Aorta (tissue), 5 donors: ENCODE measurements around the gene NTRK3. TPM values are rescaled to one million over a fixed set of nuclear protein-coding genes. Genes with fewer than 3 reads are reported as not detected.

Experiments used
- ATAC-seq: fragments of 200-7000 bp; cut with Tn5 transposase; one replicate; pipeline ENCODE4 v1.9.1; 2022; ENCODE audit warnings: moderate library complexity; ENCODE audit not compliant: low FRiP score
- DNase-seq, 2 donors: peaks; one replicate each; pipeline ENCODE4 v3.0.0-alpha.2; 2020
- H3K27ac ChIP-seq, 2 donors: one replicate each; pipeline ENCODE4 v1.5.1; 2013; ENCODE audit warnings: low read length in 2 of 2, mild to moderate bottlenecking in 2 of 2, moderate library complexity in 2 of 2, control low read depth in 1 of 2, inconsistent platforms in 1 of 2, low read depth in 1 of 2
- H3K27me3 ChIP-seq, 2 donors: one replicate each; pipeline ENCODE4 v1.6.1; 2013; ENCODE audit warnings: control low read depth in 1 of 2, low read length in 1 of 2, mild to moderate bottlenecking in 1 of 2, moderate library complexity in 1 of 2; ENCODE audit not compliant: insufficient read depth in 2 of 2, control insufficient read depth in 1 of 2
- H3K36me3 ChIP-seq, 2 donors: one replicate each; pipeline ENCODE4 v1.6.1; 2013; ENCODE audit warnings: control low read depth in 1 of 2, low read length in 1 of 2, mild to moderate bottlenecking in 1 of 2; ENCODE audit not compliant: insufficient read depth in 2 of 2, control insufficient read depth in 1 of 2
- H3K4me1 ChIP-seq, 2 donors: one replicate each; pipeline ENCODE4 v1.6.1; 2013; ENCODE audit warnings: low read length in 2 of 2, control low read depth in 1 of 2, mild to moderate bottlenecking in 1 of 2, moderate library complexity in 1 of 2; ENCODE audit not compliant: insufficient read depth in 2 of 2, control insufficient read depth in 1 of 2
- H3K4me3 ChIP-seq, 2 donors: one replicate each; pipeline ENCODE4 v1.5.1; 2013; ENCODE audit warnings: low read length in 2 of 2, control low read depth in 1 of 2, mild to moderate bottlenecking in 1 of 2
- H3K9me3 ChIP-seq: one replicate; pipeline ENCODE4 v1.6.1; 2013; ENCODE audit warnings: mild to moderate bottlenecking, low read length; ENCODE audit not compliant: control insufficient read depth
- WGBS, 2 donors: extraction: QIAGEN DNeasy Blood & Tissue Kit; methylation state at CpG; one replicate each; pipeline ENCODE4 v1.1.7; 2013; 5-methylcytosine and 5-hydroxymethylcytosine counted together
- intact Hi-C, 2 donors: fragments of 100-400 bp; cut with DNase I; formaldehyde crosslinking; loops; one replicate each; pipeline versions ENCODE4 v1.14.2 to v1.15.0; 2022
- polyA plus RNA-seq, 2 donors: library from polyadenylated mRNA; stranded (reverse); fragments of 200-250 nt; gene quantifications; one replicate each; pipeline ENCODE4 v1.2.3, GENCODE V29; 2013
- total RNA-seq, 2 donors: library from RNA; stranded (reverse); fragmentation: NEBNext Ultra II Directional; extraction: Animal tissue kit (Norgen Biotek cat#: 25700); gene quantifications; one replicate each; pipeline ENCODE4 v1.2.1, GENCODE V29; 2021
- donor health status: healthy with polysubstance abuse.
- donor health status: Bipolar disorder and iron deficiency.
- donor health status: DM: no; HTN: no; CAD: no.
- donor health status: DM: no; HTN: no; CAD: no.
- donor health status: DM: yes; HTN: yes; CAD: no.

NTRK3 gene
- total and polyA plus RNA-seq, 4 donors = 8.9 to 84.0 (median 79.6) TPM

GRCh38 chr15:88231909-88232644 lies 24.5 kb downstream of the NTRK3 start:
- Histone ChIP-seq H3K27ac (no peak overlapping the region), H3K4me1 (no peaks in the 10 kb centered on the region), H3K36me3 (no peaks in the 10 kb centered on the region), H3K27me3 (no peaks in the 10 kb centered on the region), H3K9me3 (no peaks in the 10 kb centered on the region), H3K4me3 (no peak overlapping the region)
- WGBS, 2 donors = 87 to 88% methylated on average over 6 of the region's 6 CpGs
- no peak for ATAC-seq
- DNase-seq = peak in 1 of 2 donors; percentile 15
- intact Hi-C loops = no loop called here

- intact Hi-C loops = no loop called here
- no peak overlapping the region for H3K27ac ChIP-seq
- no peaks in the 10 kb centered on the region for H3K36me3 ChIP-seq
- no peaks in the 10 kb centered on the region for H3K4me1 ChIP-seq
- no peaks in the 10 kb centered on the region for H3K9me3 ChIP-seq
- 19 to 32% methylated on average over 2 of the region's 2 CpGs for WGBS, 2 donors
- no peak overlapping the region for H3K4me3 ChIP-seq
- no peaks in the 10 kb centered on the region for H3K27me3 ChIP-seq
- ATAC-seq = no peak
- DNase-seq = no peak
These were observed 25.7 kb downstream of the NTRK3 start for GRCh38 chr15:88230823-88231222.

GRCh38 chr15:88225461-88225860 lies 31.1 kb downstream of the NTRK3 start:
- H3K36me3 ChIP-seq = no peaks in the 10 kb centered on the region
- no peaks in the 10 kb centered on the region for H3K27me3 ChIP-seq
- H3K9me3 ChIP-seq = no peaks in the 10 kb centered on the region
- WGBS, 2 donors = 61 to 70% methylated on average over 5 of the region's 5 CpGs
- no peak overlapping the region for H3K4me3 ChIP-seq
- no peak overlapping the region for H3K27ac ChIP-seq
- no peaks in the 10 kb centered on the region for H3K4me1 ChIP-seq
- intact Hi-C loops = no loop called here
- ATAC-seq (no peak), DNase-seq (no peak)

GRCh38 chr15:88223084-88223483 lies 33.5 kb downstream of the NTRK3 start:
- intact Hi-C loops = no loop called here
- no peak for ATAC-seq
- WGBS, 2 donors = 63 to 65% methylated on average over 14 of the region's 14 CpGs

GRCh38 chr15:88221836-88222235 lies 34.7 kb downstream of the NTRK3 start:
- intact Hi-C loops = no loop called here
- Histone ChIP-seq H3K4me1 (peaks cover 0 to 5% of the 10 kb centered on the region in 2 donors), H3K9me3 (no peaks in the 10 kb centered on the region), H3K27ac (no peak overlapping the region), H3K36me3 (no peaks in the 10 kb centered on the region), H3K27me3 (no peaks in the 10 kb centered on the region), H3K4me3 (no peak overlapping the region)
- 51 to 52% methylated on average over 6 of the region's 6 CpGs for WGBS, 2 donors
- peak in 1 of 2 donors; percentile 10 for DNase-seq
- no peak for ATAC-seq

More at GRCh38 chr15:88223084-88223483, 33.5 kb downstream of the NTRK3 start:
- peaks cover 0 to 5% of the 10 kb centered on the region in 2 donors for H3K4me1 ChIP-seq
- DNase-seq = peak; percentile 19 to 73
- no peaks in the 10 kb centered on the region for H3K36me3 ChIP-seq
- no peak overlapping the region for H3K4me3 ChIP-seq
- no peaks in the 10 kb centered on the region for H3K9me3 ChIP-seq
- no peak overlapping the region for H3K27ac ChIP-seq
- H3K27me3 ChIP-seq = no peaks in the 10 kb centered on the region

- ATAC-seq = no peak
- Histone ChIP-seq H3K9me3 (no peaks in the 10 kb centered on the region), H3K4me1 (peaks cover 0 to 5% of the 10 kb centered on the region in 2 donors), H3K36me3 (no peaks in the 10 kb centered on the region), H3K27ac (no peak overlapping the region), H3K4me3 (no peak overlapping the region), H3K27me3 (no peaks in the 10 kb centered on the region)
- 15 to 31% methylated on average over 11 of the region's 11 CpGs for WGBS, 2 donors
- DNase-seq = peak in 1 of 2 donors; percentile 43
- intact Hi-C loops = no loop called here
These were observed 35.9 kb downstream of the NTRK3 start for GRCh38 chr15:88220443-88221335.

- Histone ChIP-seq H3K9me3 (no peaks in the 10 kb centered on the region), H3K27ac (no peak overlapping the region), H3K4me1 (peaks cover 0 to 5% of the 10 kb centered on the region in 2 donors), H3K36me3 (no peaks in the 10 kb centered on the region), H3K27me3 (no peaks in the 10 kb centered on the region), H3K4me3 (no peak overlapping the region)
- ATAC-seq (no peak), DNase-seq (peak in 1 of 2 donors; percentile 24)
- intact Hi-C loops = no loop called here
- WGBS, 2 donors = 4 to 9% methylated on average over 3 of the region's 3 CpGs
These were observed 36.9 kb downstream of the NTRK3 start for GRCh38 chr15:88219623-88220022.

GRCh38 chr15:88218557-88219221 lies 37.9 kb downstream of the NTRK3 start:
- ATAC-seq (no peak), DNase-seq (peak in 1 of 2 donors; percentile 29)
- H3K27me3 ChIP-seq = no peaks in the 10 kb centered on the region
- H3K36me3 ChIP-seq = no peaks in the 10 kb centered on the region
- peaks cover 0 to 5% of the 10 kb centered on the region in 2 donors for H3K4me1 ChIP-seq
- H3K4me3 ChIP-seq = no peak overlapping the region
- WGBS, 2 donors = 31 to 36% methylated on average over 9 of the region's 9 CpGs
- H3K27ac ChIP-seq = no peak overlapping the region
- H3K9me3 ChIP-seq = no peaks in the 10 kb centered on the region
- intact Hi-C loops = no loop called here
